Testis (tissue), 2 donors: ENCODE measurements around the gene CALCB.

Experiments used
- POLR2A ChIP-seq: fragments of 450-650 bp; IDR thresholded peaks from one replicate; pipeline ENCODE4 v1.6.1; 2017; ENCODE audit warnings: antibody characterized with exemption, mild to moderate bottlenecking, moderate library complexity
- TF ChIP-seq, protein P1 (sequence below), 3 experiments: fragments of 450-650 bp in 2 of 3; fragments of 200-600 bp in 1 of 3; sonication (generic) in 1 of 3; IDR thresholded peaks; one replicate each; pipeline ENCODE4 v1.5.1; 2016 to 2019; ENCODE audit warnings: antibody characterized with exemption in 3 of 3, mild to moderate bottlenecking in 2 of 3, moderate library complexity in 1 of 3

GRCh38 chr11:15095736-15096228, 22.4 kb downstream of the CALCB start:
- TF ChIP-seq, protein P1, sequence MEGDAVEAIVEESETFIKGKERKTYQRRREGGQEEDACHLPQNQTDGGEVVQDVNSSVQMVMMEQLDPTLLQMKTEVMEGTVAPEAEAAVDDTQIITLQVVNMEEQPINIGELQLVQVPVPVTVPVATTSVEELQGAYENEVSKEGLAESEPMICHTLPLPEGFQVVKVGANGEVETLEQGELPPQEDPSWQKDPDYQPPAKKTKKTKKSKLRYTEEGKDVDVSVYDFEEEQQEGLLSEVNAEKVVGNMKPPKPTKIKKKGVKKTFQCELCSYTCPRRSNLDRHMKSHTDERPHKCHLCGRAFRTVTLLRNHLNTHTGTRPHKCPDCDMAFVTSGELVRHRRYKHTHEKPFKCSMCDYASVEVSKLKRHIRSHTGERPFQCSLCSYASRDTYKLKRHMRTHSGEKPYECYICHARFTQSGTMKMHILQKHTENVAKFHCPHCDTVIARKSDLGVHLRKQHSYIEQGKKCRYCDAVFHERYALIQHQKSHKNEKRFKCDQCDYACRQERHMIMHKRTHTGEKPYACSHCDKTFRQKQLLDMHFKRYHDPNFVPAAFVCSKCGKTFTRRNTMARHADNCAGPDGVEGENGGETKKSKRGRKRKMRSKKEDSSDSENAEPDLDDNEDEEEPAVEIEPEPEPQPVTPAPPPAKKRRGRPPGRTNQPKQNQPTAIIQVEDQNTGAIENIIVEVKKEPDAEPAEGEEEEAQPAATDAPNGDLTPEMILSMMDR (IDR thresholded peaks at IDR 0.05): no peak
- TF ChIP-seq POLR2A: no peak
